ENCODE measurements around the gene EIF4E.

DNA sequence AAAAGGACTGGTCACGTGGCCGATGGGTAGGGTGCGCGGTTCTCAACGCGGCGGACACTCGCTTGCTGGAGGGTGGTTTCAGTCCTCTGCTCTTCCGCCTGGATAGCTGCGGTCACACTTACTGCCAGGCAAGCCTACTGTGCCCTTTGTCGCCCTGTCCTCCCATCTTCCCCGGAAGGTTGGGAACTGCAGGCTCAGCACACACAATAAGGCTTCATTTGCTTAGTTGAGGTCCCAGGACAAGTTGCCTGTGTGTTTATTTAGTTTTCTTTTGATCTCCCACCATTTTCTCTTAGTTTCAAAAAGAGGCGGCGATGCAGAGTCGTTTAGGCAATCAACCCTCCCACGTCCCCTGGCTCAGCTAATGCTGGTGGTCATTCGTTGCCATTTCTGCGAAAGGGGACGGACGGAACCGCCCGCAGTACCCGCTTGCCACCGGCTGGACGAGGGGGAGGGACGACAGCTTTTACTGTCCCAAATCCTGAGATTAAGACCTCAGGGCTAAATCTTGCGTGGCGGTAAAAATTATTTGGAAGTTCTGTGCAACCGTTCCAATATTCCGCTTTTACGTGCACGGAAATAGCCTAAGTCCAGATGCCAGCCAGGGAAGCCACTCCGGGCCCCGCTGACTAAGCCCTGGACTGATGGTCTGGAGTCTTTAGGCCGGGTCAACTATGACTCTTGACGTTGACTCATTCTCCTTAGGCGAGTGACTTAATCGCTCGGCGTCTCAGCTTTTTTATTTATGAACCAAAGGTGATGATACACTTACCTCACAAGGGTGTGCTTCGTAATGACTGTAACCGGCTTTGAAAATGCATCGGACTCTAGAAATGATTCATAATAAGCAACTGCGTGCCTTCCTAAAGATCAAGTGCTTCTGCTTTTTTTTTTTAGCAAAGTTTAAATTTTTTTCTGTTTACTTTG, 671 bp upstream of the EIF4E start:
- TF ChIP-seq, protein P1, sequence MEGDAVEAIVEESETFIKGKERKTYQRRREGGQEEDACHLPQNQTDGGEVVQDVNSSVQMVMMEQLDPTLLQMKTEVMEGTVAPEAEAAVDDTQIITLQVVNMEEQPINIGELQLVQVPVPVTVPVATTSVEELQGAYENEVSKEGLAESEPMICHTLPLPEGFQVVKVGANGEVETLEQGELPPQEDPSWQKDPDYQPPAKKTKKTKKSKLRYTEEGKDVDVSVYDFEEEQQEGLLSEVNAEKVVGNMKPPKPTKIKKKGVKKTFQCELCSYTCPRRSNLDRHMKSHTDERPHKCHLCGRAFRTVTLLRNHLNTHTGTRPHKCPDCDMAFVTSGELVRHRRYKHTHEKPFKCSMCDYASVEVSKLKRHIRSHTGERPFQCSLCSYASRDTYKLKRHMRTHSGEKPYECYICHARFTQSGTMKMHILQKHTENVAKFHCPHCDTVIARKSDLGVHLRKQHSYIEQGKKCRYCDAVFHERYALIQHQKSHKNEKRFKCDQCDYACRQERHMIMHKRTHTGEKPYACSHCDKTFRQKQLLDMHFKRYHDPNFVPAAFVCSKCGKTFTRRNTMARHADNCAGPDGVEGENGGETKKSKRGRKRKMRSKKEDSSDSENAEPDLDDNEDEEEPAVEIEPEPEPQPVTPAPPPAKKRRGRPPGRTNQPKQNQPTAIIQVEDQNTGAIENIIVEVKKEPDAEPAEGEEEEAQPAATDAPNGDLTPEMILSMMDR (IDR thresholded peaks at IDR 0.05) = peak in 3 of 12 donors; percentile 3 to 42 (median 11)
- no peak for TF ChIP-seq POLR2A (IDR thresholded peaks at IDR 0.05)

Data from heart left ventricle (tissue), 13 donors.